HCT116 (cell line): ENCODE results near the gene MT4. TPM values are rescaled to one million over a fixed set of nuclear protein-coding genes. Genes with fewer than 3 reads are reported as not detected.
A peak's percentile ranks its signal among the peaks of the same experiment; 100 is the strongest.

Source experiments
- ATAC-seq: fragments of 200-7000 bp; cut with Tn5 transposase; 2 replicates; pipeline ENCODE4 v1.9.1; 2020; ENCODE audit warnings: mild to moderate bottlenecking, moderate library complexity
- BruUV-seq: library from RNA; stranded (reverse); fragments of 400-500 nt; replicated peaks from 2 replicates; lab custom pipeline; 2021; lab: Mats Ljungman, UMichigan
- CTCF ChIA-PET: fragments of 300-600 bp; sonication (Branson Sonifier 250); formaldehyde crosslinking; loops from one replicate; lab custom pipeline; 2021; ENCODE audit warnings: antibody characterized with exemption; lab: Charles Lee
- POLR2A ChIA-PET: fragments of 300-600, 350-600 bp; sonication (Branson Sonifier 250); formaldehyde crosslinking; loops from one replicate; lab custom pipeline; 2021; ENCODE audit warnings: antibody characterized with exemption; lab: Charles Lee
- RAD21 ChIA-PET, 2 experiments: fragments of 300-600 bp; sonication (Branson Sonifier 250); formaldehyde crosslinking; loops; one replicate each; lab custom pipeline; 2023; ENCODE audit warnings: low total read pairs in 2 of 2; ENCODE audit not compliant: uncharacterized antibody in 2 of 2, unreplicated experiment in 2 of 2, low non-redundant PET in 1 of 2; lab: Charles Lee
- DNase-seq: peaks from one replicate; pipeline ENCODE4 v3.0.0-alpha.2; 2010; ENCODE audit warnings: low read depth, low spot score
- H2AFZ ChIP-seq: fragments of 200-600 bp; shearing (Covaris generic), sonication (generic); 2 replicates; pipeline ENCODE4 v1.6.1; 2017; ENCODE audit warnings: low read depth, mixed run types, mixed read lengths, antibody characterized with exemption, low read length; ENCODE audit not compliant: poor library complexity, severe bottlenecking
- H3K27ac ChIP-seq: 2 replicates; pipeline ENCODE4 v1.5.1; 2012; ENCODE audit warnings: low read depth, low read length
- H3K27me3 ChIP-seq: fragments of 200-600 bp; sonication (generic); 2 replicates; pipeline ENCODE4 v1.6.1; 2016; ENCODE audit warnings: mixed run types, low read length, mixed read lengths; ENCODE audit not compliant: insufficient read depth
- H3K36me3 ChIP-seq, 2 experiments: fragments of 200-500 bp in 1 of 2; fragments of 200-600 bp in 1 of 2; sonication (Bioruptor generic) in 1 of 2; sonication (generic) in 1 of 2; 2 replicates each; pipeline versions ENCODE4 v1.5.1 to v1.6.1; 2014 to 2016; ENCODE audit warnings: low read length in 2 of 2, inconsistent platforms in 1 of 2, mixed read lengths in 1 of 2, mixed run types in 1 of 2; ENCODE audit not compliant: insufficient read depth in 2 of 2, control insufficient read depth in 1 of 2
- H3K4me1 ChIP-seq, 2 experiments: fragments of 200-600 bp in 1 of 2; sonication (generic) in 1 of 2; 2 replicates each; pipeline versions ENCODE4 v1.5.1 to v1.6.1; 2012 to 2017; ENCODE audit warnings: low read length in 2 of 2, inconsistent platforms in 1 of 2, mild to moderate bottlenecking in 1 of 2, mixed read lengths in 1 of 2, mixed run types in 1 of 2, moderate library complexity in 1 of 2; ENCODE audit not compliant: insufficient read depth in 2 of 2, control insufficient read depth in 1 of 2
- H3K4me2 ChIP-seq: fragments of 200-600 bp; sonication (generic); 2 replicates; pipeline ENCODE4 v1.6.1; 2017; ENCODE audit warnings: mixed run types, low read length, mixed read lengths
- H3K4me3 ChIP-seq, 2 experiments: fragments of 200-600 bp in 1 of 2; sonication (generic) in 1 of 2; replicated peaks in 1 of 2; 2 replicates each; pipeline ENCODE4 v1.5.1; 2011 to 2016; ENCODE audit warnings: low read length in 2 of 2, control low read depth in 1 of 2, low read depth in 1 of 2, mild to moderate bottlenecking in 1 of 2, mixed read lengths in 1 of 2, mixed run types in 1 of 2
- H3K79me2 ChIP-seq: fragments of 200-600 bp; sonication (generic); 2 replicates; pipeline ENCODE4 v1.6.1; 2017; ENCODE audit warnings: mild to moderate bottlenecking, mixed run types, low read length, moderate library complexity, mixed read lengths; ENCODE audit not compliant: insufficient read depth
- H3K9ac ChIP-seq: fragments of 200-600 bp; sonication (generic); 2 replicates; pipeline ENCODE4 v1.6.1; 2016; ENCODE audit warnings: low read length, mixed read lengths
- H3K9me2 ChIP-seq: fragments of 200-600 bp; sonication (generic), shearing (Covaris generic); 2 replicates; pipeline ENCODE4 v1.6.1; 2017; ENCODE audit warnings: mixed run types, mild to moderate bottlenecking, moderate library complexity; ENCODE audit not compliant: insufficient read depth
- H3K9me3 ChIP-seq, 2 experiments: fragments of 200-500 bp in 1 of 2; fragments of 200-600 bp in 1 of 2; sonication (Bioruptor generic) in 1 of 2; sonication (generic) in 1 of 2; 2 replicates each; pipeline ENCODE4 v1.6.1; 2014 to 2017; ENCODE audit warnings: low read length in 2 of 2, mixed read lengths in 2 of 2, inconsistent platforms in 1 of 2, low read depth in 1 of 2, mild to moderate bottlenecking in 1 of 2, mixed run types in 1 of 2, moderate library complexity in 1 of 2; ENCODE audit not compliant: control insufficient read depth in 1 of 2, insufficient read depth in 1 of 2
- H4K20me1 ChIP-seq: fragments of 200-600 bp; sonication (generic), shearing (Covaris generic); 2 replicates; pipeline ENCODE4 v1.6.1; 2017; ENCODE audit warnings: mixed run types, mild to moderate bottlenecking, moderate library complexity; ENCODE audit not compliant: insufficient read depth
- CEBPB ChIP-seq: IDR thresholded peaks from 2 replicates; pipeline ENCODE4 v1.6.1; 2012; ENCODE audit warnings: low read depth
- EGR1 ChIP-seq: IDR thresholded peaks from 2 replicates; pipeline ENCODE4 v1.6.1; 2012; ENCODE audit warnings: low read depth
- ELF1 ChIP-seq: IDR thresholded peaks from 2 replicates; pipeline ENCODE4 v1.6.1; 2012; ENCODE audit warnings: low read depth, borderline replicate concordance
- EZH2 ChIP-seq: fragments of 200-600 bp; sonication (generic); IDR thresholded peaks from 2 replicates; pipeline ENCODE4 v1.6.1; 2017; ENCODE audit warnings: antibody characterized with exemption, mixed run types
- EZH2phosphoT487 ChIP-seq: fragments of 200-600 bp; IDR thresholded peaks from 2 replicates; pipeline ENCODE4 v1.6.1; 2018; ENCODE audit warnings: antibody characterized with exemption, borderline replicate concordance
- FOSL1 ChIP-seq: IDR thresholded peaks from 2 replicates; pipeline ENCODE4 v1.6.1; 2012; ENCODE audit warnings: low read depth
- JUND ChIP-seq: IDR thresholded peaks from 2 replicates; pipeline ENCODE4 v1.6.1; 2012
- POLR2A ChIP-seq: IDR thresholded peaks from 2 replicates; pipeline ENCODE4 v1.7.0; 2011; ENCODE audit warnings: borderline replicate concordance; ENCODE audit not compliant: insufficient read depth, insufficient read length; ENCODE audit errors: extremely low read depth
- POLR2AphosphoS5 ChIP-seq: IDR thresholded peaks from 2 replicates; pipeline ENCODE4 v1.6.1; 2011; ENCODE audit warnings: mild to moderate bottlenecking, low read depth, low read length, moderate library complexity
- RAD21 ChIP-seq: IDR thresholded peaks from 2 replicates; pipeline ENCODE4 v1.6.1; 2012; ENCODE audit warnings: low read depth, mild to moderate bottlenecking
- REST ChIP-seq: IDR thresholded peaks from 2 replicates; pipeline ENCODE4 v1.6.1; 2012; ENCODE audit warnings: low read depth
- SIN3A ChIP-seq: IDR thresholded peaks from 2 replicates; pipeline ENCODE4 v1.6.1; 2012; ENCODE audit warnings: low read depth
- SP1 ChIP-seq: IDR thresholded peaks from 2 replicates; pipeline ENCODE4 v1.6.1; 2012; ENCODE audit warnings: low read depth
- SRF ChIP-seq: IDR thresholded peaks from 2 replicates; pipeline ENCODE4 v1.6.1; 2012; ENCODE audit warnings: low read depth
- TCF7L2 ChIP-seq: IDR thresholded peaks from 2 replicates; pipeline ENCODE4 v1.7.0; 2011; ENCODE audit warnings: borderline replicate concordance, inconsistent platforms; ENCODE audit not compliant: insufficient read depth, insufficient read length; ENCODE audit errors: extremely low read depth
- YY1 ChIP-seq: IDR thresholded peaks from 2 replicates; pipeline ENCODE4 v1.6.1; 2011; ENCODE audit warnings: low read length, low read depth, moderate library complexity, mild to moderate bottlenecking; ENCODE audit not compliant: insufficient replicate concordance; ENCODE audit errors: extremely low read depth
- ZFX ChIP-seq: fragments of 450-650 bp; IDR thresholded peaks from 2 replicates; pipeline ENCODE4 v1.6.1; 2017
- ZNF274 ChIP-seq: fragments of 200-500 bp; sonication (Bioruptor generic); IDR thresholded peaks from 2 replicates; pipeline ENCODE4 v1.6.1; 2014; ENCODE audit warnings: mild to moderate bottlenecking, low read depth, low read length, inconsistent platforms
- intact Hi-C: fragments of 100-400 bp; cut with micrococcal nuclease; formaldehyde crosslinking; loops from 2 replicates; pipeline ENCODE4 v1.10.0; 2022
- total RNA-seq: library from RNA; stranded (reverse); gene quantifications from one replicate; pipeline ENCODE4 v1.2.1, GENCODE V29; 2021; ENCODE audit not compliant: unreplicated experiment
- TF ChIP-seq, protein P1 (sequence below): IDR thresholded peaks from 2 replicates; pipeline ENCODE4 v1.6.1; 2012
- TF ChIP-seq, protein P2 (sequence below): IDR thresholded peaks from 2 replicates; pipeline ENCODE4 v1.6.1; 2012
- TF ChIP-seq, protein P3 (sequence below), 3 experiments: fragments of 200-600 bp in 1 of 3; sonication (generic) in 1 of 3; IDR thresholded peaks in 2 of 3; conservative IDR thresholded peaks in 1 of 3; 2 replicates each; pipeline ENCODE4 v1.5.1; 2012 to 2017; ENCODE audit warnings: low read depth in 2 of 3, low read length in 2 of 3, antibody characterized with exemption in 1 of 3, borderline replicate concordance in 1 of 3, control low read depth in 1 of 3, mild to moderate bottlenecking in 1 of 3, mixed read lengths in 1 of 3, mixed run types in 1 of 3, moderate library complexity in 1 of 3; ENCODE audit not compliant: insufficient read depth in 1 of 3

The MT4 gene
- total RNA-seq, 1 experiment from 2014 or later: not detected

DNA sequence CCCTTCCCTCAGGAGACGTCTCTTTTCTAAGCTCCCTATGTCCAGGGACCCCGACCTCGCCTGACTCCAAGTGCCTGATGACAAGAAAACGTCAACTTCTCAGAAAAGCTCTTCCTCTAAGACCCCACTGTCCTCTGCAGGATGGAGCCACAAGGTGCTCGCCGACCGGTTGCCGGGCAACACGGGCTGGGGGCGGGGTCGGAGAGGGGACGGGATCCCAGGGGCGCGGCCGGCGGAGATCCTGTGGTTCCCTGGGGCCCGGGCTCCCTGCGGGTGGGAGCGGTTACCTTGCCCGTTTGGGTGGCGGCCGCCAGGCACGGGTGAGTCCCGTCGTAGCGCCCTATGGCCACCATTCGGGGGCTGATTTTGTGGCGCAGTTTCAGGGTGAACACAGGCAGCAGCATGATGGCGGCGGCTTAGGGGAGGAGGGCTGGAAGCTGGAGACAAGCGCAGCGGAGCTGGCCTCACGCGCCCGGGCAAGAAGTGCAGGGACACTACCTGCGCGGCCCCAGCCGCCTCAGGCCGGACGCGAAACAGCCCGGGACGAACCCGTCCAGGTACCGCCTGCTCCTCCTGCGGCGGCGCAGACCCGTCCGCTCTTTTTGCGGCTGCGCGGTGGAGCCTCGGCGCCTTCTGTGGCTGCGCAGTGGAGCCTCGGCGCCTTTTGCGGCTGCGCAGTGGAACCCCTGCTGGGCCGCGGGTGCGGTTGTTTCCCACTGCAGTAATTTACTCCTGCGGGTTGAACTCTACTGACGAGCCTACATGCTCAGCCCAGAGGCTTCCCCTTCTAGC is 45.2 kb upstream of the MT4 start, which contains the start of gene BBS2:
TSS of gene BBS2 (minus strand) at position 566 of the 792 bp plus-strand sequence. CDS start at position 404, 162 bp downstream.
- no peaks in the 10 kb centered on the region for H3K79me2 ChIP-seq
- H3K4me1 ChIP-seq: peaks cover 21 to 29% of the 10 kb centered on the region in 2 experiments
- H3K9me3 ChIP-seq: no peaks in the 10 kb centered on the region
- peak within 1 kb of the TSS; percentile 71 for H3K27ac ChIP-seq
- peak within 1 kb of the TSS; percentile 67 for H3K9ac ChIP-seq
- ChIA-PET CTCF (no interaction called here), RAD21 (no interaction called here), POLR2A (interaction anchor here (1.3 kb wide), 1 partner anchor 13 kb away, joined by 4 read pairs; no protein-coding TSS in a partner anchor)
- H3K27me3 ChIP-seq: no peaks in the 10 kb centered on the region
- no TSS peak for BruUV-seq
- peak within 1 kb of the TSS; percentile 92 for H3K4me2 ChIP-seq
- peak; percentile 51 for DNase-seq
- ATAC-seq: peak; percentile 95
- no peaks in the 10 kb centered on the region for H3K9me2 ChIP-seq
- H3K4me3 ChIP-seq: peak within 1 kb of the TSS; percentile 72 to 90
- H3K36me3 ChIP-seq: no peaks in the 10 kb centered on the region
- peak within 1 kb of the TSS; percentile 58 for H2AFZ ChIP-seq
- no peaks in the 10 kb centered on the region for H4K20me1 ChIP-seq
- intact Hi-C loops: no loop called here
- TF ChIP-seq EZH2 (no peak), REST (no peak), YY1 (no peak), SIN3A (no peak), EZH2phosphoT487 (no peak), POLR2A (peak; percentile 37), POLR2AphosphoS5 (peak; percentile 92), ZFX (peak; percentile 32; the same call in 1 of the 2 replicates), JUND (no peak), SP1 (no peak), SRF (no peak), ZNF274 (no peak), EGR1 (no peak), CEBPB (no peak), TCF7L2 (peak; percentile 34), FOSL1 (no peak), RAD21 (no peak), ELF1 (no peak)
- TF ChIP-seq, protein P1, sequence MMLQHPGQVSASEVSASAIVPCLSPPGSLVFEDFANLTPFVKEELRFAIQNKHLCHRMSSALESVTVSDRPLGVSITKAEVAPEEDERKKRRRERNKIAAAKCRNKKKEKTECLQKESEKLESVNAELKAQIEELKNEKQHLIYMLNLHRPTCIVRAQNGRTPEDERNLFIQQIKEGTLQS: no peak
- TF ChIP-seq, protein P2, sequence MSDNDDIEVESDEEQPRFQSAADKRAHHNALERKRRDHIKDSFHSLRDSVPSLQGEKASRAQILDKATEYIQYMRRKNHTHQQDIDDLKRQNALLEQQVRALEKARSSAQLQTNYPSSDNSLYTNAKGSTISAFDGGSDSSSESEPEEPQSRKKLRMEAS: no peak
- TF ChIP-seq, protein P3, sequence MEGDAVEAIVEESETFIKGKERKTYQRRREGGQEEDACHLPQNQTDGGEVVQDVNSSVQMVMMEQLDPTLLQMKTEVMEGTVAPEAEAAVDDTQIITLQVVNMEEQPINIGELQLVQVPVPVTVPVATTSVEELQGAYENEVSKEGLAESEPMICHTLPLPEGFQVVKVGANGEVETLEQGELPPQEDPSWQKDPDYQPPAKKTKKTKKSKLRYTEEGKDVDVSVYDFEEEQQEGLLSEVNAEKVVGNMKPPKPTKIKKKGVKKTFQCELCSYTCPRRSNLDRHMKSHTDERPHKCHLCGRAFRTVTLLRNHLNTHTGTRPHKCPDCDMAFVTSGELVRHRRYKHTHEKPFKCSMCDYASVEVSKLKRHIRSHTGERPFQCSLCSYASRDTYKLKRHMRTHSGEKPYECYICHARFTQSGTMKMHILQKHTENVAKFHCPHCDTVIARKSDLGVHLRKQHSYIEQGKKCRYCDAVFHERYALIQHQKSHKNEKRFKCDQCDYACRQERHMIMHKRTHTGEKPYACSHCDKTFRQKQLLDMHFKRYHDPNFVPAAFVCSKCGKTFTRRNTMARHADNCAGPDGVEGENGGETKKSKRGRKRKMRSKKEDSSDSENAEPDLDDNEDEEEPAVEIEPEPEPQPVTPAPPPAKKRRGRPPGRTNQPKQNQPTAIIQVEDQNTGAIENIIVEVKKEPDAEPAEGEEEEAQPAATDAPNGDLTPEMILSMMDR (IDR thresholded peaks at IDR 0.05 in 2 of 3, conservative IDR thresholded peaks at IDR 0.05 in 1 of 3; ENCODE audit: borderline replicate concordance in 1 of 3, insufficient read depth in 1 of 3, low read depth in 2 of 3, low read length in 2 of 3): no peak
